K562 (cell line): ENCODE data around the gene TEX14. TPM values are rescaled to one million over a fixed set of nuclear protein-coding genes. Genes with fewer than 3 reads are reported as not detected.

Experiments used
- CCNT2 ChIP-seq: IDR thresholded peaks from 2 replicates; pipeline ENCODE4 v1.6.1; 2011; ENCODE audit warnings: borderline replicate concordance, low read depth, mild to moderate bottlenecking, moderate library complexity, mixed read lengths, low read length; ENCODE audit not compliant: insufficient read length; ENCODE audit errors: extremely low read depth
- NONO ChIP-seq, 2 experiments: fragments of 200-400 bp in 1 of 2; fragments of 450-650 bp in 1 of 2; formaldehyde crosslinking in 1 of 2; IDR thresholded peaks; 2 replicates each; pipeline ENCODE4 v1.6.1; 2017; ENCODE audit warnings: low read depth in 2 of 2, mild to moderate bottlenecking in 2 of 2, moderate library complexity in 2 of 2, low read length in 1 of 2
- NRF1 ChIP-seq, 2 experiments: fragments of 450-650 bp; IDR thresholded peaks in 1 of 2; conservative IDR thresholded peaks in 1 of 2; 2 replicates each; pipeline ENCODE4 v1.6.1; 2014; ENCODE audit warnings: mild to moderate bottlenecking in 2 of 2
- PTBP1 ChIP-seq: fragments of 200-400 bp; formaldehyde crosslinking; IDR thresholded peaks from 2 replicates; pipeline ENCODE4 v1.6.1; 2017; ENCODE audit warnings: low read depth, low read length
- polyA plus RNA-seq, 8 experiments: library from polyadenylated mRNA; depleted of rRNA in 4 of 8; stranded (reverse) in 5 of 8; unstranded in 3 of 8; fragments of >200 nt; fragmentation: Nextera tagmentation in 2 of 8; fragmentation: Illumina TruSeq in 1 of 8; extraction: Ambion mirVana in 2 of 8; extraction: Trizol in 1 of 8; gene quantifications; 2 replicates each; pipeline versions ENCODE4 v1.2.1 to v1.2.3, GENCODE V29; 2011 to 2014; ENCODE audit warnings: inconsistent platforms in 1 of 8, missing spikeins in 1 of 8
- total RNA-seq, 7 experiments: library from RNA; depleted of rRNA in 6 of 7; stranded (reverse); fragments of >200 nt in 6 of 7; fragmentation: Illumina TruSeq in 2 of 7; extraction: Trizol in 2 of 7; gene quantifications; 2 replicates each; pipeline versions ENCODE4 v1.2.1 to v1.2.3, GENCODE V29; 2011 to 2021; ENCODE audit warnings: low replicate concordance in 1 of 7
- TF ChIP-seq, protein P1 (sequence below): fragments of 450-650 bp; IDR thresholded peaks from 2 replicates; pipeline ENCODE4 v1.6.1; 2016; ENCODE audit warnings: mild to moderate bottlenecking, moderate library complexity

The TEX14 gene
- total and polyA plus RNA-seq, 9 of the 15 experiments (the other 6 are each of a cell fraction or from before 2014, with no cell fraction given) = 0.05 to 0.12 (median 0.09) TPM; not detected in 1

- TF ChIP-seq, protein P1, sequence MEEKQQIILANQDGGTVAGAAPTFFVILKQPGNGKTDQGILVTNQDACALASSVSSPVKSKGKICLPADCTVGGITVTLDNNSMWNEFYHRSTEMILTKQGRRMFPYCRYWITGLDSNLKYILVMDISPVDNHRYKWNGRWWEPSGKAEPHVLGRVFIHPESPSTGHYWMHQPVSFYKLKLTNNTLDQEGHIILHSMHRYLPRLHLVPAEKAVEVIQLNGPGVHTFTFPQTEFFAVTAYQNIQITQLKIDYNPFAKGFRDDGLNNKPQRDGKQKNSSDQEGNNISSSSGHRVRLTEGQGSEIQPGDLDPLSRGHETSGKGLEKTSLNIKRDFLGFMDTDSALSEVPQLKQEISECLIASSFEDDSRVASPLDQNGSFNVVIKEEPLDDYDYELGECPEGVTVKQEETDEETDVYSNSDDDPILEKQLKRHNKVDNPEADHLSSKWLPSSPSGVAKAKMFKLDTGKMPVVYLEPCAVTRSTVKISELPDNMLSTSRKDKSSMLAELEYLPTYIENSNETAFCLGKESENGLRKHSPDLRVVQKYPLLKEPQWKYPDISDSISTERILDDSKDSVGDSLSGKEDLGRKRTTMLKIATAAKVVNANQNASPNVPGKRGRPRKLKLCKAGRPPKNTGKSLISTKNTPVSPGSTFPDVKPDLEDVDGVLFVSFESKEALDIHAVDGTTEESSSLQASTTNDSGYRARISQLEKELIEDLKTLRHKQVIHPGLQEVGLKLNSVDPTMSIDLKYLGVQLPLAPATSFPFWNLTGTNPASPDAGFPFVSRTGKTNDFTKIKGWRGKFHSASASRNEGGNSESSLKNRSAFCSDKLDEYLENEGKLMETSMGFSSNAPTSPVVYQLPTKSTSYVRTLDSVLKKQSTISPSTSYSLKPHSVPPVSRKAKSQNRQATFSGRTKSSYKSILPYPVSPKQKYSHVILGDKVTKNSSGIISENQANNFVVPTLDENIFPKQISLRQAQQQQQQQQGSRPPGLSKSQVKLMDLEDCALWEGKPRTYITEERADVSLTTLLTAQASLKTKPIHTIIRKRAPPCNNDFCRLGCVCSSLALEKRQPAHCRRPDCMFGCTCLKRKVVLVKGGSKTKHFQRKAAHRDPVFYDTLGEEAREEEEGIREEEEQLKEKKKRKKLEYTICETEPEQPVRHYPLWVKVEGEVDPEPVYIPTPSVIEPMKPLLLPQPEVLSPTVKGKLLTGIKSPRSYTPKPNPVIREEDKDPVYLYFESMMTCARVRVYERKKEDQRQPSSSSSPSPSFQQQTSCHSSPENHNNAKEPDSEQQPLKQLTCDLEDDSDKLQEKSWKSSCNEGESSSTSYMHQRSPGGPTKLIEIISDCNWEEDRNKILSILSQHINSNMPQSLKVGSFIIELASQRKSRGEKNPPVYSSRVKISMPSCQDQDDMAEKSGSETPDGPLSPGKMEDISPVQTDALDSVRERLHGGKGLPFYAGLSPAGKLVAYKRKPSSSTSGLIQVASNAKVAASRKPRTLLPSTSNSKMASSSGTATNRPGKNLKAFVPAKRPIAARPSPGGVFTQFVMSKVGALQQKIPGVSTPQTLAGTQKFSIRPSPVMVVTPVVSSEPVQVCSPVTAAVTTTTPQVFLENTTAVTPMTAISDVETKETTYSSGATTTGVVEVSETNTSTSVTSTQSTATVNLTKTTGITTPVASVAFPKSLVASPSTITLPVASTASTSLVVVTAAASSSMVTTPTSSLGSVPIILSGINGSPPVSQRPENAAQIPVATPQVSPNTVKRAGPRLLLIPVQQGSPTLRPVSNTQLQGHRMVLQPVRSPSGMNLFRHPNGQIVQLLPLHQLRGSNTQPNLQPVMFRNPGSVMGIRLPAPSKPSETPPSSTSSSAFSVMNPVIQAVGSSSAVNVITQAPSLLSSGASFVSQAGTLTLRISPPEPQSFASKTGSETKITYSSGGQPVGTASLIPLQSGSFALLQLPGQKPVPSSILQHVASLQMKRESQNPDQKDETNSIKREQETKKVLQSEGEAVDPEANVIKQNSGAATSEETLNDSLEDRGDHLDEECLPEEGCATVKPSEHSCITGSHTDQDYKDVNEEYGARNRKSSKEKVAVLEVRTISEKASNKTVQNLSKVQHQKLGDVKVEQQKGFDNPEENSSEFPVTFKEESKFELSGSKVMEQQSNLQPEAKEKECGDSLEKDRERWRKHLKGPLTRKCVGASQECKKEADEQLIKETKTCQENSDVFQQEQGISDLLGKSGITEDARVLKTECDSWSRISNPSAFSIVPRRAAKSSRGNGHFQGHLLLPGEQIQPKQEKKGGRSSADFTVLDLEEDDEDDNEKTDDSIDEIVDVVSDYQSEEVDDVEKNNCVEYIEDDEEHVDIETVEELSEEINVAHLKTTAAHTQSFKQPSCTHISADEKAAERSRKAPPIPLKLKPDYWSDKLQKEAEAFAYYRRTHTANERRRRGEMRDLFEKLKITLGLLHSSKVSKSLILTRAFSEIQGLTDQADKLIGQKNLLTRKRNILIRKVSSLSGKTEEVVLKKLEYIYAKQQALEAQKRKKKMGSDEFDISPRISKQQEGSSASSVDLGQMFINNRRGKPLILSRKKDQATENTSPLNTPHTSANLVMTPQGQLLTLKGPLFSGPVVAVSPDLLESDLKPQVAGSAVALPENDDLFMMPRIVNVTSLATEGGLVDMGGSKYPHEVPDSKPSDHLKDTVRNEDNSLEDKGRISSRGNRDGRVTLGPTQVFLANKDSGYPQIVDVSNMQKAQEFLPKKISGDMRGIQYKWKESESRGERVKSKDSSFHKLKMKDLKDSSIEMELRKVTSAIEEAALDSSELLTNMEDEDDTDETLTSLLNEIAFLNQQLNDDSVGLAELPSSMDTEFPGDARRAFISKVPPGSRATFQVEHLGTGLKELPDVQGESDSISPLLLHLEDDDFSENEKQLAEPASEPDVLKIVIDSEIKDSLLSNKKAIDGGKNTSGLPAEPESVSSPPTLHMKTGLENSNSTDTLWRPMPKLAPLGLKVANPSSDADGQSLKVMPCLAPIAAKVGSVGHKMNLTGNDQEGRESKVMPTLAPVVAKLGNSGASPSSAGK = no peak
- TF ChIP-seq NRF1 (conservative IDR thresholded peaks at IDR 0.05 in 1 of 2, IDR thresholded peaks at IDR 0.05 in 1 of 2) (peak in 1 of 2 experiments; percentile 51; a peak in 2 of 4 replicates), CCNT2 (peak; percentile 56), PTBP1 (no peak), NONO (IDR thresholded peaks at IDR 0.05; ENCODE audit: low read depth in 2 of 2, low read length in 1 of 2) (0 out of 4 replicates have a peak, but pooled peaks of 1 of the 2 experiments have one; percentile 40)
- TF ChIP-seq, all 486 proteins: peak for 16
Observed at GRCh38 chr17:58531661-58532554, 159.9 kb downstream of the TEX14 start (continued).
